ENCODE measurements around the gene WDR86. TPM values are rescaled to one million over a fixed set of nuclear protein-coding genes. Genes with fewer than 3 reads are reported as not detected.

The WDR86 gene
- total and polyA plus RNA-seq, 2 of the 4 experiments (the other 2 are of a cell fraction) = not detected

DNA sequence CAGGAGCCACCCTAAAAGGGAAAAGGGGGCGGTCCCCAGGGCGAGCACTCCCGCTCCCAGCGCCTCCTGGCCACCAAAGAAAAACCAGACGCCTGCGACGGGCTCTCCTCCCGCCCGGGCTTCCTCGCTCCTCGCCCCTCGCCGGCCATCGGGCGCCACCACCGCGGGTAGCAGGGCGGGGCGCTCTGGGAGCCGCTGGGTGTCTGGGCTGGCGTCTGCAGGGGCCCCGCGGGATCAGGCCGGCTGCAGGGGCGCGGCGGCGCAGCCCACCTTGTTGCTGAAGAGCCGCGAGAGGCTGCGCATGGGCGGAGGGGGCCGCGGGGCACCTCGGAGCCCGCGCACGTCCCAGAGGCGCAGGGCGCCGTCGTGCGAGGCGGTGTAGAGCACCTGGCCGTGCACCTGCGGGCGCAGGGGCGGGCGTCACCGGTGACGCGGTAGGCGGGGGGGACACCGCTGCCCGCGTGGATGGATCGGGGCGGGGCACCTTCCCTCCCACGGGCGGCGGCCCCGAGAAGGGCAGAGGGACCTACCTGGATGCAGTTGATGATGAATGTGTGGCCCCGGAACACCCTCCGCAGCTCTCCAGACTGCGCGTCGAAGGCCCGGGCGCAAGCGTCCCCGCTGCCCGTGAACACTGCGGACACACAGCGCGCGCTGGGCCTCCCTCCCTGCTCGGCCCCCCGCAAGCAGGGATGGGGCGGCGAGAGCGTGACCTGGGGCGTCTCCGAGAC, 28.3 kb downstream of the WDR86 start:
- Histone ChIP-seq H2AFZ (replicated peaks; ENCODE audit: low read length, poor library complexity) (peak overlapping the region; percentile 67), H3K14ac (replicated peaks; ENCODE audit: low read depth, low read length) (no peak overlapping the region), H2AK9ac (replicated peaks; ENCODE audit: low read depth, low read length, poor library complexity) (no peak overlapping the region), H3K79me1 (ENCODE audit: low read depth in 1 of 2, low read length in 2 of 2) (no peaks in the 10 kb centered on the region), H2BK120ac (ENCODE audit: low read depth, low read length) (no peak overlapping the region), H3K4ac (ENCODE audit: low read depth, low read length) (no peak overlapping the region), H3K23ac (ENCODE audit: low read depth, low read length) (no peak overlapping the region), H4K20me1 (ENCODE audit: insufficient read depth, low read length) (no peaks in the 10 kb centered on the region), H2BK20ac (ENCODE audit: low read depth, low read length) (no peak overlapping the region), H2BK15ac (ENCODE audit: low read depth, low read length) (no peak overlapping the region), H2BK5ac (ENCODE audit: low read depth, low read length, poor library complexity, severe bottlenecking) (no peak overlapping the region), H2AK5ac (ENCODE audit: low read depth, low read length) (no peak overlapping the region), H3K56ac (ENCODE audit: extremely low read depth, insufficient read depth, low read length) (no peak overlapping the region), H3K4me3 (ENCODE audit: insufficient read depth, low read depth, low read length) (no peak overlapping the region), H3K4me1 (ENCODE audit: control insufficient read depth, insufficient read depth, low read length) (no peaks in the 10 kb centered on the region), H3K9me1 (ENCODE audit: insufficient read depth, low read length) (no peaks in the 10 kb centered on the region), H3K27me3 (ENCODE audit: control insufficient read depth, insufficient read depth, low read length) (peaks cover 40% of the 10 kb centered on the region), H3K9me3 (ENCODE audit: control insufficient read depth, insufficient read depth, low read length) (peaks cover 6% of the 10 kb centered on the region), H3K18ac (ENCODE audit: low read depth, low read length) (no peak overlapping the region), H3K4me2 (ENCODE audit: low read depth, low read length) (no peak overlapping the region), H3K27ac (ENCODE audit: insufficient read depth, low read length) (no peak overlapping the region), H4K91ac (ENCODE audit: insufficient read depth, low read depth, low read length) (no peak overlapping the region), H4K8ac (ENCODE audit: low read depth in 2 of 2, low read length in 2 of 2) (no peak overlapping the region), H4K5ac (ENCODE audit: low read depth, low read length) (no peak overlapping the region), H3K9ac (ENCODE audit: low read depth, low read length) (no peak overlapping the region), H3K36me3 (ENCODE audit: control insufficient read depth, insufficient read depth, low read length) (peaks cover 16% of the 10 kb centered on the region)
- dilution Hi-C loops (cut with HindIII; ENCODE audit: low sequenced_read_pairs, unreplicated experiment) = no loop called here
- POLR2A ChIA-PET (ENCODE audit: unreplicated experiment) = interaction anchor here (0.5 kb wide), 1 partner anchor 30 kb away, joined by 5 read pairs; no protein-coding TSS in a partner anchor
- intact Hi-C loops (cut with micrococcal nuclease) = no loop called here
- ATAC-seq (ENCODE audit: low read depth) (no peak), DNase-seq (no peak)
- no TSS peak for BruUV-seq (replicated peaks)
- in situ Hi-C loops (cut with MboI; ENCODE audit: low sequenced_read_pairs) = no loop called here
- TF ChIP-seq SMC3 (IDR thresholded peaks at IDR 0.05; ENCODE audit: low read depth, low read length) (no peak), RCOR1 (IDR thresholded peaks at IDR 0.05; ENCODE audit: insufficient replicate concordance, low read length) (no peak), MXI1 (IDR thresholded peaks at IDR 0.05; ENCODE audit: borderline replicate concordance, low read depth, low read length) (no peak), FOS (IDR thresholded peaks at IDR 0.05; ENCODE audit: low read depth, low read length) (no peak), RFX5 (IDR thresholded peaks at IDR 0.05; ENCODE audit: low read depth, low read length) (no peak), ELK1 (IDR thresholded peaks at IDR 0.05; ENCODE audit: borderline replicate concordance, low read depth, low read length) (no peak), BHLHE40 (IDR thresholded peaks at IDR 0.05; ENCODE audit: low read depth, low read length) (no peak), USF2 (IDR thresholded peaks at IDR 0.05; ENCODE audit: low read depth, low read length) (no peak), MAZ (IDR thresholded peaks at IDR 0.05; ENCODE audit: borderline replicate concordance, low read depth, low read length) (no peak), MAFK (IDR thresholded peaks at IDR 0.05; ENCODE audit: low read depth, low read length) (no peak), CHD1 (IDR thresholded peaks at IDR 0.05; ENCODE audit: low read depth, low read length) (no peak), NFE2L2 (IDR thresholded peaks at IDR 0.05; ENCODE audit: low read depth, low read length) (no peak)
- TF ChIP-seq, protein P1, sequence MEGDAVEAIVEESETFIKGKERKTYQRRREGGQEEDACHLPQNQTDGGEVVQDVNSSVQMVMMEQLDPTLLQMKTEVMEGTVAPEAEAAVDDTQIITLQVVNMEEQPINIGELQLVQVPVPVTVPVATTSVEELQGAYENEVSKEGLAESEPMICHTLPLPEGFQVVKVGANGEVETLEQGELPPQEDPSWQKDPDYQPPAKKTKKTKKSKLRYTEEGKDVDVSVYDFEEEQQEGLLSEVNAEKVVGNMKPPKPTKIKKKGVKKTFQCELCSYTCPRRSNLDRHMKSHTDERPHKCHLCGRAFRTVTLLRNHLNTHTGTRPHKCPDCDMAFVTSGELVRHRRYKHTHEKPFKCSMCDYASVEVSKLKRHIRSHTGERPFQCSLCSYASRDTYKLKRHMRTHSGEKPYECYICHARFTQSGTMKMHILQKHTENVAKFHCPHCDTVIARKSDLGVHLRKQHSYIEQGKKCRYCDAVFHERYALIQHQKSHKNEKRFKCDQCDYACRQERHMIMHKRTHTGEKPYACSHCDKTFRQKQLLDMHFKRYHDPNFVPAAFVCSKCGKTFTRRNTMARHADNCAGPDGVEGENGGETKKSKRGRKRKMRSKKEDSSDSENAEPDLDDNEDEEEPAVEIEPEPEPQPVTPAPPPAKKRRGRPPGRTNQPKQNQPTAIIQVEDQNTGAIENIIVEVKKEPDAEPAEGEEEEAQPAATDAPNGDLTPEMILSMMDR (conservative IDR thresholded peaks at IDR 0.05; ENCODE audit: low read depth, low read length) = no peak
- CTCF ChIA-PET = interaction anchor here (0.7 kb wide), 1 partner anchor 7 kb away, joined by 4 read pairs; no protein-coding TSS in a partner anchor
- WGBS, 2 experiments (ENCODE audit: extremely low coverage in 2 of 2, insufficient read length in 1 of 2) = 18% methylated on average over 39 of the region's 83 CpGs; no CpG with 5 or more reads in 1 of the 2 experiments
